Stomach (tissue), 9 donors: Measurements from ENCODE around the gene DNM3. TPM values are rescaled to one million over a fixed set of nuclear protein-coding genes. Genes with fewer than 3 reads are reported as not detected.

Experiments
- DNase-seq, 2 donors: peaks; one replicate each; pipeline versions ENCODE4 v3.0.0 to v3.0.0-alpha.2; 2013 to 2019
- H3K27ac ChIP-seq, 5 donors: fragments of 200-600 bp in 4 of 5; sonication (generic) in 4 of 5; one replicate each; pipeline ENCODE4 v1.5.1; 2013 to 2019; ENCODE audit warnings: mild to moderate bottlenecking in 1 of 5, moderate library complexity in 1 of 5
- H3K27me3 ChIP-seq, 3 donors: fragments of 200-600 bp; sonication (generic); one replicate each; pipeline ENCODE4 v1.5.1; 2017 to 2019; ENCODE audit warnings: mixed run types in 1 of 3
- H3K36me3 ChIP-seq, 4 donors: fragments of 200-600 bp; sonication (generic); 1 replicate in 3 of 4; 2 replicates in 1 of 4; pipeline ENCODE4 v1.5.1; 2016 to 2019
- H3K4me1 ChIP-seq, 4 donors: fragments of 200-600 bp; sonication (generic); one replicate each; pipeline ENCODE4 v1.5.1; 2016 to 2019
- H3K4me3 ChIP-seq, 4 donors: fragments of 200-600 bp; sonication (generic) in 3 of 4; one replicate each; pipeline ENCODE4 v1.5.1; 2016 to 2019; ENCODE audit warnings: mild to moderate bottlenecking in 1 of 4
- H3K9me3 ChIP-seq, 4 donors: fragments of 200-600 bp; sonication (generic); one replicate each; pipeline ENCODE4 v1.5.1; 2016 to 2019
- CTCF ChIP-seq, 7 experiments: fragments of 450-650 bp in 4 of 7; fragments of 200-600 bp in 3 of 7; sonication (generic) in 3 of 7; IDR thresholded peaks; one replicate each; pipeline ENCODE4 v1.5.1; 2016 to 2019; ENCODE audit warnings: antibody characterized with exemption in 7 of 7, control low read depth in 2 of 7, mild to moderate bottlenecking in 1 of 7
- EP300 ChIP-seq: sonication (generic); formaldehyde crosslinking; IDR thresholded peaks from one replicate; pipeline ENCODE4 v1.6.1; 2017; ENCODE audit warnings: antibody characterized with exemption
- POLR2A ChIP-seq, 4 donors: fragments of 450-650 bp; IDR thresholded peaks; one replicate each; pipeline ENCODE4 v1.6.1; 2016; ENCODE audit warnings: antibody characterized with exemption in 4 of 4, control low read depth in 2 of 4, mild to moderate bottlenecking in 1 of 4, moderate library complexity in 1 of 4
- POLR2AphosphoS5 ChIP-seq, 3 donors: sonication (generic); formaldehyde crosslinking; IDR thresholded peaks; one replicate each; pipeline ENCODE4 v1.6.1; 2016; ENCODE audit warnings: antibody characterized with exemption in 3 of 3
- WGBS, 5 donors: extraction: QIAGEN DNeasy Blood & Tissue Kit in 3 of 5; methylation state at CpG; one replicate each; pipeline versions ENCODE4 v1.1.5 to v1.1.7; 2013 to 2018; 5-methylcytosine and 5-hydroxymethylcytosine counted together
- intact Hi-C: fragments of 100-400 bp; cut with DNase I; formaldehyde crosslinking; loops from one replicate; pipeline ENCODE4 v1.15.1; 2023; ENCODE audit warnings: low total_unique reads
- polyA plus RNA-seq, 3 donors: library from polyadenylated mRNA; stranded (reverse); fragments of 200-250 nt; gene quantifications; one replicate each; pipeline ENCODE4 v1.2.3, GENCODE V29; 2013
- total RNA-seq, 5 donors: library from RNA; depleted of rRNA; stranded (reverse); fragments of >200 nt; gene quantifications; one replicate each; pipeline versions ENCODE4 v1.1.0 to v1.2.3, GENCODE V29; 2014 to 2016
- donor health status: healthy with polysubstance abuse.
- donor health status: Bipolar disorder and iron deficiency.
- donor health status: healthy.

Gene DNM3
- total and polyA plus RNA-seq, 8 donors = 0.58 to 13.8 (median 2.2) TPM

DNA sequence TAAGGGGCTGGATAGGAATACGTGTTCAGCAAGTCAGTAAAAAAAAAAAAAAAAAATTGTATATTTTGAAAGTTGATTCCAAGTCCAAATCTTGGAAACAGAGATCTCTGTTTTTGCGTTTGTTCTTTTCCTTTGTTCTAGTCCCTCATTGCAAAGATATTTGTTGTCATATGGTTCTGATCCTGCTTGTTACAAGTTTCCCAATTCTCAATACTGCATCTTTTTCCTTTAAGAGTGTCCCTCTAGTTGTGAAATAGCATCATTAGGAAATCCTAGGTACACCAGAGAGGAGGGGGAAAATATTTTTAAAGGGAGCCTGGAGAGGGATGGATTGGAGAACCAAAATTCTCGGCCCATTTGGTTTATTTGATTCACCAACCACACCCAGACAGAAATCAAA is 426.9 kb downstream of the DNM3 start:
- 32 to 70% (median 55%) methylated on average over 3 of the region's 3 CpGs for WGBS, 5 donors
- TF ChIP-seq CTCF (IDR thresholded peaks at IDR 0.05) (no peak), POLR2A (IDR thresholded peaks at IDR 0.05) (no peak), POLR2AphosphoS5 (IDR thresholded peaks at IDR 0.05) (no peak), EP300 (no peak)
- Histone ChIP-seq H3K27ac (peak overlapping the region in 1 of 5 donors; percentile 53), H3K36me3 (no peaks in the 10 kb centered on the region), H3K27me3 (no peaks in the 10 kb centered on the region), H3K4me1 (peaks cover 0 to 33% (median 17%) of the 10 kb centered on the region in 4 donors), H3K9me3 (no peaks in the 10 kb centered on the region), H3K4me3 (no peak overlapping the region)
- intact Hi-C loops = no loop called here
- no peak for DNase-seq

GRCh38 chr1:172269084-172269483 is 427.8 kb downstream of the DNM3 start:
- TF ChIP-seq POLR2AphosphoS5 (IDR thresholded peaks at IDR 0.05) (no peak), EP300 (no peak), POLR2A (IDR thresholded peaks at IDR 0.05) (no peak), CTCF (IDR thresholded peaks at IDR 0.05) (no peak)
- H3K27ac ChIP-seq = peak overlapping the region; percentile 8 to 63 (median 49)
- no peaks in the 10 kb centered on the region for H3K27me3 ChIP-seq
- WGBS, 5 donors = 25 to 58% (median 44%) methylated on average over 5 of the region's 5 CpGs
- no peaks in the 10 kb centered on the region for H3K9me3 ChIP-seq
- H3K36me3 ChIP-seq = no peaks in the 10 kb centered on the region
- intact Hi-C loops = no loop called here
- peak in 1 of 2 donors; percentile 54 for DNase-seq
- no peak overlapping the region for H3K4me3 ChIP-seq
- peaks cover under 1 to 33% (median 17%) of the 10 kb centered on the region in 4 donors for H3K4me1 ChIP-seq

DNA sequence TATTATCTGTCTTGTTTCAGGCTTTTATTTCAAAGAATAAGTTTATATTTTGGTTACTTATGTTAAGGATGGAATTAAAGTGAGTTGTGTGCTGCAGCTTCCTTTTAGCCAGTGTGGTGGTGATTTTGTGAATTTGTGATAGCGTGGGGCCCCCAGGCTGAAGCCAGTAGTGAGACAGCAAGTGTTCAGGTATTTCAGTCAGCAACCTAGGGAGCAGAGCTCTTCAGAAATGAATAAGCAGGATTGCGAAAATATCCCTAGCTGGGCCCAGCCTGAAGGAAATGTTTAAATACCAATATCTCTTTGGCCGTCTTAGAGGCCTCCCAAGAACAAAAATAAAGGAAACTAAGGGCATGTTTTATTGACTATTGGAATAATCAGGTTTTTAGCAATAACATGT is 428.3 kb downstream of the DNM3 start:
- WGBS, 5 donors = 25 to 52% (median 45%) methylated on average over 3 of the region's 3 CpGs
- no peaks in the 10 kb centered on the region for H3K36me3 ChIP-seq
- intact Hi-C loops = no loop called here
- TF ChIP-seq CTCF (IDR thresholded peaks at IDR 0.05) = no peak
- TF ChIP-seq POLR2A (IDR thresholded peaks at IDR 0.05) = no peak
- peak overlapping the region; percentile 49 to 68 (median 53) for H3K27ac ChIP-seq
- DNase-seq = peak in 1 of 2 donors; percentile 50
- no peaks in the 10 kb centered on the region for H3K27me3 ChIP-seq
- H3K4me1 ChIP-seq = peaks cover 4 to 33% (median 18%) of the 10 kb centered on the region in 4 donors
- no peak overlapping the region for H3K4me3 ChIP-seq
- H3K9me3 ChIP-seq = no peaks in the 10 kb centered on the region

- peak in 1 of 2 donors; percentile 33 for DNase-seq
- TF ChIP-seq POLR2AphosphoS5 (IDR thresholded peaks at IDR 0.05) (no peak), CTCF (IDR thresholded peaks at IDR 0.05) (no peak), POLR2A (IDR thresholded peaks at IDR 0.05) (no peak), EP300 (no peak)
- WGBS, 5 donors = 13 to 26% (median 17%) methylated on average over 3 of the region's 3 CpGs
- Histone ChIP-seq H3K36me3 (no peaks in the 10 kb centered on the region), H3K9me3 (no peaks in the 10 kb centered on the region), H3K4me3 (no peak overlapping the region), H3K27ac (peak overlapping the region in 3 of 5 donors; percentile 6 to 53 (median 29)), H3K4me1 (peaks cover 4 to 40% (median 18%) of the 10 kb centered on the region in 4 donors), H3K27me3 (no peaks in the 10 kb centered on the region)
- intact Hi-C loops = no loop called here
Measured at GRCh38 chr1:172270605-172271004, 429.3 kb downstream of the DNM3 start.
